Vagina (tissue), 2 donors: ENCODE data around the gene ANKS3.

ENCODE experiments used
- POLR2A ChIP-seq, 2 donors: fragments of 450-650 bp; IDR thresholded peaks; one replicate each; pipeline ENCODE4 v1.6.1; 2017; ENCODE audit warnings: antibody characterized with exemption in 2 of 2, mild to moderate bottlenecking in 2 of 2, moderate library complexity in 2 of 2
- TF ChIP-seq, protein P1 (sequence below), 3 experiments: fragments of 450-650 bp in 2 of 3; fragments of 200-600 bp in 1 of 3; sonication (generic) in 1 of 3; IDR thresholded peaks; one replicate each; pipeline ENCODE4 v1.5.1; 2017 to 2019; ENCODE audit warnings: antibody characterized with exemption in 3 of 3, mild to moderate bottlenecking in 2 of 3, moderate library complexity in 2 of 3

DNA sequence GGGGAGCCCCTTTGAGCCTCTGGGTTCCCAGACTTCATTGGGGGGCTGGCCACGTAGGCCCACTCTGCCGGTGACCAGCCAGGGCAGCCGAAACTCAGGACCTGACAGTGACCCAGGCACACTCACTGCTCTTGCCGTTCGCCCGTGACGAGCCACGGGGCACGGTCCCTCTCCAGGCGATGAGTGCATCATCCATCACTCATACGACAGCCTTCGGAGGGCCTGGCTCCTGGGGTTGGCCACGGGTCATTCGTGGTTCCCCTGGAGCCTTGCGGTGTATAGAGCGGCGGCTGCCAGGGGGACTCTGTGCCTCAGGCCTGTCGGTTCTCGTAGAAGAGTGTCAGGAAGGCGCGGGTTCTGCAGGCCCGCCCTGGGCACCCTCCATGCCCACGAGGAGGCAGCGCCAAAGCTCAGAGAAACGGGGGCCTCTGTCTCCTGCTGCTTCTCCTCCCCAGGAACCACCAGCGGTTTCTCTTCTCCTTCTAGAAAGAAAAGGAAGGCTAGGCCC, 51.9 kb downstream of the ANKS3 start:
- TF ChIP-seq, protein P1, sequence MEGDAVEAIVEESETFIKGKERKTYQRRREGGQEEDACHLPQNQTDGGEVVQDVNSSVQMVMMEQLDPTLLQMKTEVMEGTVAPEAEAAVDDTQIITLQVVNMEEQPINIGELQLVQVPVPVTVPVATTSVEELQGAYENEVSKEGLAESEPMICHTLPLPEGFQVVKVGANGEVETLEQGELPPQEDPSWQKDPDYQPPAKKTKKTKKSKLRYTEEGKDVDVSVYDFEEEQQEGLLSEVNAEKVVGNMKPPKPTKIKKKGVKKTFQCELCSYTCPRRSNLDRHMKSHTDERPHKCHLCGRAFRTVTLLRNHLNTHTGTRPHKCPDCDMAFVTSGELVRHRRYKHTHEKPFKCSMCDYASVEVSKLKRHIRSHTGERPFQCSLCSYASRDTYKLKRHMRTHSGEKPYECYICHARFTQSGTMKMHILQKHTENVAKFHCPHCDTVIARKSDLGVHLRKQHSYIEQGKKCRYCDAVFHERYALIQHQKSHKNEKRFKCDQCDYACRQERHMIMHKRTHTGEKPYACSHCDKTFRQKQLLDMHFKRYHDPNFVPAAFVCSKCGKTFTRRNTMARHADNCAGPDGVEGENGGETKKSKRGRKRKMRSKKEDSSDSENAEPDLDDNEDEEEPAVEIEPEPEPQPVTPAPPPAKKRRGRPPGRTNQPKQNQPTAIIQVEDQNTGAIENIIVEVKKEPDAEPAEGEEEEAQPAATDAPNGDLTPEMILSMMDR (IDR thresholded peaks at IDR 0.05) = no peak
- TF ChIP-seq POLR2A (IDR thresholded peaks at IDR 0.05) = no peak
